GM12878 (cell line): ENCODE results near the gene ISG20L2. TPM values are rescaled to one million over a fixed set of nuclear protein-coding genes. Genes with fewer than 3 reads are reported as not detected.

Experiments used
- ATF2 ChIP-seq: IDR thresholded peaks from 2 replicates; pipeline ENCODE4 v1.6.1; 2012; ENCODE audit warnings: low read length, inconsistent platforms
- ATF7 ChIP-seq: fragments of 450-650 bp; IDR thresholded peaks from 2 replicates; pipeline ENCODE4 v1.6.1; 2016; ENCODE audit warnings: low read depth, mild to moderate bottlenecking
- CHD1 ChIP-seq: IDR thresholded peaks from 2 replicates; pipeline ENCODE4 v1.6.1; 2012; ENCODE audit warnings: low read depth, low read length, improper control_type of control experiment
- GABPA ChIP-seq: IDR thresholded peaks from 2 replicates; pipeline ENCODE4 v1.6.1; 2014; ENCODE audit warnings: antibody characterized with exemption, low read depth, mild to moderate bottlenecking, inconsistent platforms
- HDAC2 ChIP-seq: fragments of 200-600 bp; sonication (generic); IDR thresholded peaks from 2 replicates; pipeline ENCODE4 v1.6.1; 2017
- HSF1 ChIP-seq: fragments of 150-350 bp; IDR thresholded peaks from 2 replicates; pipeline ENCODE4 v1.6.1; 2014; ENCODE audit warnings: mild to moderate bottlenecking, low read depth, low read length
- IRF3 ChIP-seq: fragments of 450-650 bp; IDR thresholded peaks from 2 replicates; pipeline ENCODE4 v1.6.1; 2014; ENCODE audit warnings: mild to moderate bottlenecking
- IRF5 ChIP-seq: fragments of 450-650 bp; IDR thresholded peaks from 2 replicates; pipeline ENCODE4 v1.6.1; 2017; ENCODE audit warnings: borderline replicate concordance
- KAT2A ChIP-seq: conservative IDR thresholded peaks from 2 replicates; pipeline ENCODE4 v1.6.1; 2011; ENCODE audit warnings: low read depth, low read length; ENCODE audit not compliant: control insufficient read depth
- NR2C1 ChIP-seq: fragments of 450-650 bp; IDR thresholded peaks from 2 replicates; pipeline ENCODE4 v1.6.1; 2017; ENCODE audit warnings: antibody characterized with exemption, mild to moderate bottlenecking, moderate library complexity
- PAX8 ChIP-seq: fragments of 450-650 bp; IDR thresholded peaks from 2 replicates; pipeline ENCODE4 v1.6.1; 2017; ENCODE audit warnings: mild to moderate bottlenecking, moderate library complexity
- PBX3 ChIP-seq: IDR thresholded peaks from 2 replicates; pipeline ENCODE4 v1.6.1; 2011; ENCODE audit warnings: mild to moderate bottlenecking, low read depth, low read length, moderate library complexity; ENCODE audit not compliant: insufficient replicate concordance
- POLR2AphosphoS5 ChIP-seq: IDR thresholded peaks from 2 replicates; pipeline ENCODE4 v1.6.1; 2011; ENCODE audit warnings: mild to moderate bottlenecking, low read length, inconsistent platforms
- POU2F2 ChIP-seq: IDR thresholded peaks from 3 replicates; pipeline ENCODE4 v1.6.1; 2011; ENCODE audit warnings: low read depth, mild to moderate bottlenecking, low read length, borderline replicate concordance
- REST ChIP-seq: IDR thresholded peaks from 2 replicates; pipeline ENCODE4 v1.6.1; 2012; ENCODE audit warnings: mild to moderate bottlenecking, low read depth, low read length
- SMARCA5 ChIP-seq: fragments of 450-650 bp; IDR thresholded peaks from 2 replicates; pipeline ENCODE4 v1.6.1; 2017; ENCODE audit warnings: mild to moderate bottlenecking
- SP1 ChIP-seq: IDR thresholded peaks from one replicate; pipeline ENCODE4 v1.6.1; 2011; ENCODE audit warnings: low read depth, low read length
- STAT3 ChIP-seq: IDR thresholded peaks from 2 replicates; pipeline ENCODE4 v1.6.1; 2011; ENCODE audit warnings: low read depth, low read length, improper control_type of control experiment
- WRNIP1 ChIP-seq: IDR thresholded peaks from 2 replicates; pipeline ENCODE4 v1.6.1; 2011; ENCODE audit warnings: low read depth, low read length, improper control_type of control experiment, borderline replicate concordance
- ZNF274 ChIP-seq: IDR thresholded peaks from one replicate; pipeline ENCODE4 v1.8.0; 2011; ENCODE audit not compliant: insufficient read length, insufficient read depth
- polyA plus RNA-seq, 11 experiments: library from polyadenylated mRNA; depleted of rRNA in 4 of 11; unstranded in 6 of 11; stranded (reverse) in 5 of 11; fragments of >200 nt; fragmentation: Nextera tagmentation in 4 of 11; fragmentation: Illumina TruSeq in 1 of 11; extraction: Ambion mirVana in 4 of 11; extraction: Trizol in 1 of 11; gene quantifications; 1 replicate in 1 of 11; 2 replicates in 10 of 11; pipeline versions ENCODE4 v1.2.1 to v1.2.3, GENCODE V29; 2011 to 2016; ENCODE audit warnings: inconsistent platforms in 2 of 11, missing spikeins in 2 of 11, low read depth in 1 of 11
- total RNA-seq, 4 experiments: library from RNA; depleted of rRNA in 3 of 4; stranded (reverse); fragments of >200 nt in 3 of 4; fragmentation: Illumina TruSeq in 1 of 4; extraction: Trizol in 1 of 4; gene quantifications; 2 replicates each; pipeline versions ENCODE4 v1.2.1 to v1.2.3, GENCODE V29; 2013 to 2021

ISG20L2 gene
- total and polyA plus RNA-seq, 10 of the 15 experiments (the other 5 are each of a cell fraction or from before 2014, with no cell fraction given): 16.4 to 111 (median 48.0) TPM

- TF ChIP-seq SP1: peak; percentile 29
- no peak for TF ChIP-seq IRF3
- no peak for TF ChIP-seq REST
- TF ChIP-seq HSF1: 0 out of 2 replicates have a peak, but pooled peaks have one; percentile 22
- TF ChIP-seq ATF7: peak; percentile 73; the same call in 1 of the 2 replicates
- no peak for TF ChIP-seq ZNF274
- peak; percentile 89 for TF ChIP-seq GABPA
- TF ChIP-seq NR2C1: peak; percentile 76
- TF ChIP-seq CHD1: peak; percentile 97
- no peak for TF ChIP-seq HDAC2
- peak; percentile 57 for TF ChIP-seq PBX3
- TF ChIP-seq WRNIP1: 0 out of 2 replicates have a peak, but pooled peaks have one; percentile 76
- no peak for TF ChIP-seq POU2F2
- peak; percentile 68 for TF ChIP-seq PAX8
- TF ChIP-seq ATF2: no peak
- TF ChIP-seq STAT3: no peak; the same call in 1 of the 2 replicates
- peak; percentile 95 for TF ChIP-seq SMARCA5
- peak; percentile 85 for TF ChIP-seq POLR2AphosphoS5
- no peak for TF ChIP-seq KAT2A
- no peak for TF ChIP-seq IRF5
These were observed 38.7 kb upstream of the ISG20L2 start, which contains the start of gene PRCC (continued) for GRCh38 chr1:156767101-156767878.
